HEK293 (cell line): ENCODE results near the gene CALCOCO1.
A peak's percentile ranks its signal among the peaks of the same experiment; 100 is the strongest.

Experiments used
- CTCF ChIA-PET: fragments of 350-600 bp; formaldehyde crosslinking; extraction: SDS; loops from one replicate; lab custom pipeline; 2021; ENCODE audit warnings: antibody characterized with exemption; lab: Yijun Ruan, JAX
- POLR2A ChIA-PET: fragments of 300-600 bp; formaldehyde crosslinking; extraction: SDS; loops from one replicate; lab custom pipeline; 2020; ENCODE audit warnings: antibody characterized with exemption, inconsistent platforms; lab: Yijun Ruan, JAX
- H3K27ac ChIP-seq: fragments of 200-500 bp; sonication (Bioruptor generic); 2 replicates; pipeline ENCODE4 v1.5.1; 2014; ENCODE audit warnings: low read depth, low read length, control low read depth, inconsistent platforms; ENCODE audit errors: extremely low read depth
- H3K36me3 ChIP-seq, 2 experiments: fragments of 200-500 bp in 1 of 2; sonication (Bioruptor generic) in 1 of 2; 1 replicate in 1 of 2; 2 replicates in 1 of 2; pipeline ENCODE4 v1.5.1; 2014 to 2017; ENCODE audit warnings: inconsistent platforms in 2 of 2, low read length in 2 of 2; ENCODE audit not compliant: control insufficient read depth in 2 of 2, insufficient read depth in 1 of 2
- H3K4me1 ChIP-seq: fragments of 200-500 bp; sonication (Bioruptor generic); 2 replicates; pipeline ENCODE4 v1.5.1; 2014; ENCODE audit warnings: mild to moderate bottlenecking, low read length, inconsistent platforms; ENCODE audit not compliant: control insufficient read depth, insufficient read depth
- H3K4me3 ChIP-seq: 2 replicates; pipeline ENCODE4 v1.5.1; 2011; ENCODE audit warnings: low read depth, mild to moderate bottlenecking, control low read depth, low read length, moderate library complexity
- H3K9me3 ChIP-seq: fragments of 200-500 bp; sonication (Bioruptor generic); 2 replicates; pipeline ENCODE4 v1.5.1; 2014; ENCODE audit warnings: low read depth, low read length, inconsistent platforms; ENCODE audit not compliant: control insufficient read depth, insufficient read depth
- ELK4 ChIP-seq: IDR thresholded peaks from 2 replicates; pipeline ENCODE4 v1.6.1; 2011; ENCODE audit warnings: mild to moderate bottlenecking, low read depth, low read length, borderline replicate concordance
- MEIS1 ChIP-seq: sonication (generic); formaldehyde crosslinking; IDR thresholded peaks from 2 replicates; pipeline ENCODE4 v1.8.1; 2022; ENCODE audit warnings: missing genetic modification reagents, mild to moderate bottlenecking, borderline replicate concordance
- YY2 ChIP-seq: fragments of 450-650 bp; formaldehyde crosslinking; IDR thresholded peaks from 2 replicates; pipeline ENCODE4 v1.5.1; 2016; ENCODE audit warnings: missing biosample characterization, missing genetic modification characterization
- ZFHX2 ChIP-seq: fragments of 450-650 bp; formaldehyde crosslinking; conservative IDR thresholded peaks from 2 replicates; pipeline ENCODE4 v1.5.1; 2016; ENCODE audit warnings: missing biosample characterization, missing genetic modification characterization
- ZFP3 ChIP-seq: fragments of 450-650 bp; formaldehyde crosslinking; IDR thresholded peaks from 2 replicates; pipeline ENCODE4 v1.5.1; 2016; ENCODE audit warnings: low read depth, missing biosample characterization, missing genetic modification characterization
- ZIC2 ChIP-seq: fragments of 450-650 bp; formaldehyde crosslinking; IDR thresholded peaks from 2 replicates; pipeline ENCODE4 v1.5.1; 2016; ENCODE audit warnings: missing biosample characterization, missing genetic modification characterization
- ZNF112 ChIP-seq: fragments of 450-650 bp; formaldehyde crosslinking; IDR thresholded peaks from 2 replicates; pipeline ENCODE4 v1.5.0; 2017; ENCODE audit warnings: missing biosample characterization, missing genetic modification characterization
- ZNF26 ChIP-seq: fragments of 450-650 bp; formaldehyde crosslinking; IDR thresholded peaks from 2 replicates; pipeline ENCODE4 v1.5.1; 2016; ENCODE audit warnings: missing biosample characterization, missing genetic modification characterization
- ZNF274 ChIP-seq, 2 experiments: fragments of 200-500 bp in 1 of 2; fragments of 450-650 bp in 1 of 2; sonication (Bioruptor generic) in 1 of 2; formaldehyde crosslinking in 1 of 2; IDR thresholded peaks; 2 replicates each; pipeline versions ENCODE4 v1.5.1 to v1.6.1; 2014 to 2016; ENCODE audit warnings: borderline replicate concordance in 1 of 2, inconsistent platforms in 1 of 2, low read length in 1 of 2, missing biosample characterization in 1 of 2, missing genetic modification characterization in 1 of 2
- ZNF366 ChIP-seq: fragments of 450-650 bp; formaldehyde crosslinking; conservative IDR thresholded peaks from 2 replicates; pipeline ENCODE4 v1.5.1; 2016; ENCODE audit warnings: missing biosample characterization, missing genetic modification characterization
- ZNF398 ChIP-seq: fragments of 450-650 bp; formaldehyde crosslinking; IDR thresholded peaks from 2 replicates; pipeline ENCODE4 v1.5.1; 2017; ENCODE audit warnings: missing biosample characterization, missing genetic modification characterization
- ZNF423 ChIP-seq: fragments of 450-650 bp; formaldehyde crosslinking; IDR thresholded peaks from 2 replicates; pipeline ENCODE4 v1.5.1; 2016; ENCODE audit warnings: missing biosample characterization, missing genetic modification characterization
- ZNF548 ChIP-seq: fragments of 450-650 bp; formaldehyde crosslinking; IDR thresholded peaks from 2 replicates; pipeline ENCODE4 v1.5.1; 2016; ENCODE audit warnings: missing biosample characterization, missing genetic modification characterization
- ZNF549 ChIP-seq: fragments of 450-650 bp; IDR thresholded peaks from 2 replicates; pipeline ENCODE4 v1.5.1; 2018; ENCODE audit warnings: missing biosample characterization, missing genetic modification characterization, mild to moderate bottlenecking, inconsistent platforms, moderate library complexity
- ZNF585B ChIP-seq: fragments of 450-650 bp; formaldehyde crosslinking; IDR thresholded peaks from 2 replicates; pipeline ENCODE4 v1.5.1; 2016; ENCODE audit warnings: missing biosample characterization, missing genetic modification characterization
- ZNF747 ChIP-seq: fragments of 450-650 bp; formaldehyde crosslinking; IDR thresholded peaks from 2 replicates; pipeline ENCODE4 v1.5.1; 2016; ENCODE audit warnings: missing biosample characterization, missing genetic modification characterization
- ZNF777 ChIP-seq: fragments of 450-650 bp; formaldehyde crosslinking; IDR thresholded peaks from 2 replicates; pipeline ENCODE4 v1.5.1; 2017; ENCODE audit warnings: missing biosample characterization, missing genetic modification characterization, borderline replicate concordance
- ZNF837 ChIP-seq: fragments of 450-650 bp; formaldehyde crosslinking; IDR thresholded peaks from 2 replicates; pipeline ENCODE4 v1.5.1; 2016; ENCODE audit warnings: missing biosample characterization, missing genetic modification characterization
- TF ChIP-seq, protein P1 (sequence below): fragments of 450-650 bp; formaldehyde crosslinking; IDR thresholded peaks from 2 replicates; pipeline ENCODE4 v1.5.1; 2016; ENCODE audit warnings: missing biosample characterization, missing genetic modification characterization
- TF ChIP-seq, protein P2 (sequence below): fragments of 450-650 bp; formaldehyde crosslinking; optimal IDR thresholded peaks from 2 replicates; pipeline ENCODE3; 2016; ENCODE audit warnings: missing biosample characterization, mild to moderate bottlenecking, missing genetic modification characterization
- TF ChIP-seq, protein P3 (sequence below): fragments of 450-650 bp; formaldehyde crosslinking; IDR thresholded peaks from 2 replicates; pipeline ENCODE4 v1.5.1; 2017; ENCODE audit warnings: missing biosample characterization, missing genetic modification characterization
- TF ChIP-seq, protein P4 (sequence below): fragments of 450-650 bp; formaldehyde crosslinking; IDR thresholded peaks from 2 replicates; pipeline ENCODE4 v1.5.1; 2017; ENCODE audit warnings: missing biosample characterization, mild to moderate bottlenecking, missing genetic modification characterization, moderate library complexity

Gene CALCOCO1

DNA sequence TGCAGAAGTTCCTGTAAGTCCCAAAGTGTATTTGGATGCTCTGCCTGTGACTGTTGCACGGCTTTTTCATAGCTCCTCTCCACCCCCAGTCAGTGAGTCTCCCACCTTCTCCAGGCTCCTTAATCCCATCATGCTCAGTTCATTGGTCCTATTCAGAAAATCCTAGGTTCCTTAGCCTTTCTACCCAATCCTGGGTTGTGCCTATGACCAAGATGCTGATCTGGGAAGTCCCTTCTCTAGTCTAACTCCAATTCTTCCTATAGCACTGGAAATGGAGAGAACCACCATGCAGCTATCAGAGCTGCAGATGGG lies 16.8 kb upstream of the CALCOCO1 start (continued):
- TF ChIP-seq, protein P1, sequence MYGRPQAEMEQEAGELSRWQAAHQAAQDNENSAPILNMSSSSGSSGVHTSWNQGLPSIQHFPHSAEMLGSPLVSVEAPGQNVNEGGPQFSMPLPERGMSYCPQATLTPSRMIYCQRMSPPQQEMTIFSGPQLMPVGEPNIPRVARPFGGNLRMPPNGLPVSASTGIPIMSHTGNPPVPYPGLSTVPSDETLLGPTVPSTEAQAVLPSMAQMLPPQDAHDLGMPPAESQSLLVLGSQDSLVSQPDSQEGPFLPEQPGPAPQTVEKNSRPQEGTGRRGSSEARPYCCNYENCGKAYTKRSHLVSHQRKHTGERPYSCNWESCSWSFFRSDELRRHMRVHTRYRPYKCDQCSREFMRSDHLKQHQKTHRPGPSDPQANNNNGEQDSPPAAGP (tag by site-specific recombination) = no peak
- TF ChIP-seq MEIS1 = no peak
- TF ChIP-seq ZNF398 (tag by site-specific recombination) = no peak
- TF ChIP-seq ZNF26 (tag by site-specific recombination) = no peak
- TF ChIP-seq ZIC2 (tag by site-specific recombination) = no peak
- TF ChIP-seq ZNF837 (tag by site-specific recombination) = no peak
- TF ChIP-seq ELK4 = no peak
- TF ChIP-seq ZNF423 = no peak
- TF ChIP-seq, all 188 proteins: peak for 0

DNA sequence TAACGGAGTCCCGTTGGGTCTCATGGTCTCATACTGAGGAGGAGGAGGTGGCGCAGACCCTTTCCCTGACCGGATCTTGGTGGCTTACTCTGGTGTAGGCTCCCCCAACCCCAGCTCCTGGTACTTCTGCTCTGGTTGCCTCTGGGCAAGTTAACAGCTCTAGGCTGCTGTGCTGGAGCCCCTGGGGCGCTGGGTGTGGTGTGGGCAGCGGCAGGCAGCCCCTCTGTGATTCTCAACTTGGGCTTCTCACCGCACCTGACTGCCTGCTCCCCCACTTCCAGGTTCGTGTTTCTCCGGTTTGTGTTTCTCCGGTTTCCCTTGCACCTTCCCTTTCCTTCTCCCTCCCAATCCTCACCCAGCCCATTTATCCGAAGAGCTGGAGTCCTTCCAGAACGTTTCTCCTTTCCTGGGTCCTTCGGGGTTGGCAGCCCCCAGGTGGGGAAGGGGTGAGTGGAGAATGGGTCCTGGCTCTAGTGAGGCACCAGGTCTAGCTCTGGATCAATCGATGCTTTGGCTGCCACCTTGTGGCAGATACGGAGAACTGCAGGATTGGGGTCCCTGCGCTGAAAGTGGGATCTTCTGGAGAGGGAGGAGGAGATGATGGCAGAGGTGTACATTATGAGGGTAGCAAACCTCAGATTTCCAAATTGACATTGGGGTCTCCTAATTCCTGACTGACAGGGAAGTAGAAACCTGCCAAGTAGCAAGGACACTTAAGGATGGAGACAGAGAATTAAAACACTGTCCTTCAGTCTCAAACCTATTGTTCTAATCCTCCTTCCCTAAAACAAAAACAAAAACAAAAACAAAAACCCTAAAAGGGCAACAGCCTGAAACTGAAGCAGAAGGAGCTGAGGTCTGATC lies 16.2 kb upstream of the CALCOCO1 start:
- H3K36me3 ChIP-seq = no peaks in the 10 kb centered on the region
- no peak overlapping the region for H3K27ac ChIP-seq
- no peaks in the 10 kb centered on the region for H3K9me3 ChIP-seq
- no peak overlapping the region for H3K4me3 ChIP-seq
- H3K4me1 ChIP-seq = peaks cover 7% of the 10 kb centered on the region
- POLR2A ChIA-PET = interaction anchor here (0.6 to 1.2 kb wide), 3 partner anchors 21 to 41 kb away, joined by 3 read pairs; no protein-coding TSS in a partner anchor
- CTCF ChIA-PET = interaction anchor here (0.6 to 12.6 kb wide), 31 partner anchors 14 to 678 kb away, joined by 3 to 915 read pairs (median 4); partner anchors contain the start of genes ATP5MC2, CALCOCO1, HOTAIR and HOXC10
- no peak for TF ChIP-seq ZFP3 (tag by site-specific recombination)
- TF ChIP-seq, protein P2, sequence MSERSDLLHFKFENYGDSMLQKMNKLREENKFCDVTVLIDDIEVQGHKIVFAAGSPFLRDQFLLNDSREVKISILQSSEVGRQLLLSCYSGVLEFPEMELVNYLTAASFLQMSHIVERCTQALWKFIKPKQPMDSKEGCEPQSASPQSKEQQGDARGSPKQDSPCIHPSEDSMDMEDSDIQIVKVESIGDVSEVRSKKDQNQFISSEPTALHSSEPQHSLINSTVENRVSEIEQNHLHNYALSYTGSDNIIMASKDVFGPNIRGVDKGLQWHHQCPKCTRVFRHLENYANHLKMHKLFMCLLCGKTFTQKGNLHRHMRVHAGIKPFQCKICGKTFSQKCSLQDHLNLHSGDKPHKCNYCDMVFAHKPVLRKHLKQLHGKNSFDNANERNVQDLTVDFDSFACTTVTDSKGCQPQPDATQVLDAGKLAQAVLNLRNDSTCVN (tag by site-specific recombination) = no peak
- TF ChIP-seq, protein P3, sequence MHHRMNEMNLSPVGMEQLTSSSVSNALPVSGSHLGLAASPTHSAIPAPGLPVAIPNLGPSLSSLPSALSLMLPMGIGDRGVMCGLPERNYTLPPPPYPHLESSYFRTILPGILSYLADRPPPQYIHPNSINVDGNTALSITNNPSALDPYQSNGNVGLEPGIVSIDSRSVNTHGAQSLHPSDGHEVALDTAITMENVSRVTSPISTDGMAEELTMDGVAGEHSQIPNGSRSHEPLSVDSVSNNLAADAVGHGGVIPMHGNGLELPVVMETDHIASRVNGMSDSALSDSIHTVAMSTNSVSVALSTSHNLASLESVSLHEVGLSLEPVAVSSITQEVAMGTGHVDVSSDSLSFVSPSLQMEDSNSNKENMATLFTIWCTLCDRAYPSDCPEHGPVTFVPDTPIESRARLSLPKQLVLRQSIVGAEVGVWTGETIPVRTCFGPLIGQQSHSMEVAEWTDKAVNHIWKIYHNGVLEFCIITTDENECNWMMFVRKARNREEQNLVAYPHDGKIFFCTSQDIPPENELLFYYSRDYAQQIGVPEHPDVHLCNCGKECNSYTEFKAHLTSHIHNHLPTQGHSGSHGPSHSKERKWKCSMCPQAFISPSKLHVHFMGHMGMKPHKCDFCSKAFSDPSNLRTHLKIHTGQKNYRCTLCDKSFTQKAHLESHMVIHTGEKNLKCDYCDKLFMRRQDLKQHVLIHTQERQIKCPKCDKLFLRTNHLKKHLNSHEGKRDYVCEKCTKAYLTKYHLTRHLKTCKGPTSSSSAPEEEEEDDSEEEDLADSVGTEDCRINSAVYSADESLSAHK (tag by site-specific recombination) = no peak
- TF ChIP-seq YY2 (tag by site-specific recombination) = no peak
- no peak for TF ChIP-seq ZNF549
- TF ChIP-seq, protein P4, sequence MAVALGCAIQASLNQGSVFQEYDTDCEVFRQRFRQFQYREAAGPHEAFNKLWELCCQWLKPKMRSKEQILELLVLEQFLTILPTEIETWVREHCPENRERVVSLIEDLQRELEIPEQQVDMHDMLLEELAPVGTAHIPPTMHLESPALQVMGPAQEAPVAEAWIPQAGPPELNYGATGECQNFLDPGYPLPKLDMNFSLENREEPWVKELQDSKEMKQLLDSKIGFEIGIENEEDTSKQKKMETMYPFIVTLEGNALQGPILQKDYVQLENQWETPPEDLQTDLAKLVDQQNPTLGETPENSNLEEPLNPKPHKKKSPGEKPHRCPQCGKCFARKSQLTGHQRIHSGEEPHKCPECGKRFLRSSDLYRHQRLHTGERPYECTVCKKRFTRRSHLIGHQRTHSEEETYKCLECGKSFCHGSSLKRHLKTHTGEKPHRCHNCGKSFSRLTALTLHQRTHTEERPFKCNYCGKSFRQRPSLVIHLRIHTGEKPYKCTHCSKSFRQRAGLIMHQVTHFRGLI = no peak
- TF ChIP-seq ZNF112 = no peak
- TF ChIP-seq ZNF777 (tag by site-specific recombination) = no peak
- no peak for TF ChIP-seq ZNF747 (tag by site-specific recombination)
- no peak for TF ChIP-seq ZNF26 (tag by site-specific recombination)
- no peak for TF ChIP-seq ZNF423
- no peak for TF ChIP-seq ZFHX2 (tag by site-specific recombination)
- peak; percentile 30; the same call in 1 of the 2 replicates for TF ChIP-seq ZNF366 (tag by site-specific recombination)
- TF ChIP-seq ZNF585B = no peak
- no peak for TF ChIP-seq ZNF548 (tag by site-specific recombination)
- TF ChIP-seq ZNF274 (IDR thresholded peaks at IDR 0.05; ENCODE audit: low read length) = no peak
- no peak for TF ChIP-seq ZNF274 (tag by site-specific recombination; IDR thresholded peaks at IDR 0.05; ENCODE audit: borderline replicate concordance)
